ENCODE results near the gene CCT6A. TPM values are rescaled to one million over a fixed set of nuclear protein-coding genes. Genes with fewer than 3 reads are reported as not detected.
"Not testable (repeated sequence)": the region's sequence is repeated elsewhere in the genome, so short reads cannot be mapped to it uniquely, and the experiment has no call there.

Gene CCT6A
- total RNA-seq = 76.2 TPM
- long read RNA-seq, transcript CCT6A-201 (14 exons, 2,719 nt) = major isoform, 157 of 178 reads
- long read RNA-seq, partial matches to known transcripts = 1 of 178 reads
- long read RNA-seq, other reads (novel, unspliced or antisense) = 17 of 178 reads

GRCh38 chr7:56051339-56052191 is at the start of gene CCT6A, which contains the start of gene PSPH:
Gene CCT6A, plus strand, starts transcription at chr7:56051765. Its CDS starts 84 bp downstream, at chr7:56051849.
Gene PSPH, minus strand, starts transcription at chr7:56051444. Its CDS starts 30,232 bp downstream, at chr7:56021212.
- Histone ChIP-seq H3K4me3 (peak within 1 kb of the TSS; percentile 69), H3K4me1 (peaks cover 28% of the 10 kb centered on the region), H3K36me3 (peaks cover 39% of the 10 kb centered on the region), H3K27me3 (no peaks in the 10 kb centered on the region), H3K27ac (peak within 1 kb of the TSS; percentile 92), H3K9me3 (no peaks in the 10 kb centered on the region)
- intact Hi-C loops (cut with DNase I) = no loop called here
- DNase-seq (peak; percentile 99), ATAC-seq (peak; percentile 99)
- no peak for TF ChIP-seq CTCF (IDR thresholded peaks at IDR 0.05)

- intact Hi-C loops (cut with DNase I) = loop anchor here (5.0 kb wide), 1 partner anchor 74 kb away; no protein-coding TSS in a partner anchor
- H3K4me1 ChIP-seq = no peaks in the 10 kb centered on the region
- TF ChIP-seq CTCF (IDR thresholded peaks at IDR 0.05) = no peak
- DNase-seq = no peak
- no peaks in the 10 kb centered on the region for H3K9me3 ChIP-seq
- H3K36me3 ChIP-seq = peaks cover 9% of the 10 kb centered on the region
- no peaks in the 10 kb centered on the region for H3K27me3 ChIP-seq
- no peak overlapping the region for H3K4me3 ChIP-seq
- no peak overlapping the region for H3K27ac ChIP-seq
- ATAC-seq = no peak
Measured at GRCh38 chr7:56003749-56004148, 47.8 kb upstream of the CCT6A start.

GRCh38 chr7:56007167-56007652 is 44.4 kb upstream of the CCT6A start:
- no peaks in the 10 kb centered on the region for H3K4me1 ChIP-seq
- H3K36me3 ChIP-seq = no peaks in the 10 kb centered on the region
- no peak overlapping the region for H3K4me3 ChIP-seq
- ATAC-seq = no peak
- H3K9me3 ChIP-seq = no peaks in the 10 kb centered on the region
- intact Hi-C loops (cut with DNase I) = no loop called here
- TF ChIP-seq CTCF (IDR thresholded peaks at IDR 0.05) = no peak
- no peak for DNase-seq
- H3K27me3 ChIP-seq = no peaks in the 10 kb centered on the region
- no peak overlapping the region for H3K27ac ChIP-seq

- intact Hi-C loops (cut with DNase I) = no loop called here
Measured at GRCh38 chr7:56007891-56008290, 43.7 kb upstream of the CCT6A start.

GRCh38 chr7:56009695-56010094 is 41.9 kb upstream of the CCT6A start:
- H3K27ac ChIP-seq = no peak overlapping the region
- ATAC-seq (no peak), DNase-seq (no peak)

More at GRCh38 chr7:56007891-56008290, 43.7 kb upstream of the CCT6A start:
- Histone ChIP-seq H3K27ac (no peak overlapping the region), H3K4me1 (no peaks in the 10 kb centered on the region), H3K27me3 (no peaks in the 10 kb centered on the region), H3K4me3 (no peak overlapping the region), H3K36me3 (no peaks in the 10 kb centered on the region), H3K9me3 (no peaks in the 10 kb centered on the region)
- TF ChIP-seq CTCF (IDR thresholded peaks at IDR 0.05) = no peak
- ATAC-seq = no peak
- DNase-seq = no peak

GRCh38 chr7:56017015-56017414 is 34.5 kb upstream of the CCT6A start:
- H3K27ac ChIP-seq; H3K9me3 ChIP-seq; H3K4me1 ChIP-seq; H3K27me3 ChIP-seq; intact Hi-C loops (cut with DNase I); DNase-seq; ATAC-seq; H3K4me3 ChIP-seq: not testable (repeated sequence)
- peaks cover 21% of the 10 kb centered on the region for H3K36me3 ChIP-seq

More at GRCh38 chr7:56009695-56010094, 41.9 kb upstream of the CCT6A start:
- H3K4me3 ChIP-seq = no peak overlapping the region
- no peaks in the 10 kb centered on the region for H3K27me3 ChIP-seq
- H3K4me1 ChIP-seq = no peaks in the 10 kb centered on the region
- no peak for TF ChIP-seq CTCF (IDR thresholded peaks at IDR 0.05)
- H3K36me3 ChIP-seq = peaks cover 11% of the 10 kb centered on the region
- H3K9me3 ChIP-seq = no peaks in the 10 kb centered on the region
- intact Hi-C loops (cut with DNase I) = no loop called here

All from upper lobe of right lung (tissue), 1 donor.